Subcutaneous adipose tissue (tissue), 4 donors: Measurements from ENCODE around the gene MME. TPM values are rescaled to one million over a fixed set of nuclear protein-coding genes. Genes with fewer than 3 reads are reported as not detected.

Experiments used
- CTCF ChIP-seq: fragments of 450-650 bp; IDR thresholded peaks from one replicate; pipeline ENCODE4 v1.5.1; 2016; ENCODE audit warnings: low read depth, mild to moderate bottlenecking, control low read depth, antibody characterized with exemption, moderate library complexity
- total RNA-seq, 4 donors: library from RNA; depleted of rRNA; stranded (reverse); fragments of >200 nt; gene quantifications; one replicate each; pipeline ENCODE4 v1.1.0, GENCODE V29; 2016

MME gene
- total RNA-seq, 4 donors from 2014 or later: 116 to 408 (median 226) TPM

GRCh38 chr3:155046935-155047334, 33.2 kb upstream of the MME start:
- no peak for TF ChIP-seq CTCF

GRCh38 chr3:155047672-155048071, 32.4 kb upstream of the MME start:
- no peak for TF ChIP-seq CTCF

GRCh38 chr3:155049959-155050358, 30.2 kb upstream of the MME start:
- TF ChIP-seq CTCF: no peak

GRCh38 chr3:155052470-155052869, 27.6 kb upstream of the MME start:
- no peak for TF ChIP-seq CTCF

- TF ChIP-seq CTCF: no peak
Observed at GRCh38 chr3:155053756-155054155, 26.4 kb upstream of the MME start.

- TF ChIP-seq CTCF: no peak
Observed at GRCh38 chr3:155064920-155065319, 15.2 kb upstream of the MME start.

GRCh38 chr3:155065537-155065936, 14.6 kb upstream of the MME start:
- no peak for TF ChIP-seq CTCF
